Measurements from ENCODE around the gene IDS. TPM values are rescaled to one million over a fixed set of nuclear protein-coding genes. Genes with fewer than 3 reads are reported as not detected.
"Not testable (repeated sequence)": the region's sequence is repeated elsewhere in the genome, so short reads cannot be mapped to it uniquely, and the experiment has no call there.

IDS gene
- total RNA-seq, 1 donor from 2014 or later: 99.1 TPM

DNA sequence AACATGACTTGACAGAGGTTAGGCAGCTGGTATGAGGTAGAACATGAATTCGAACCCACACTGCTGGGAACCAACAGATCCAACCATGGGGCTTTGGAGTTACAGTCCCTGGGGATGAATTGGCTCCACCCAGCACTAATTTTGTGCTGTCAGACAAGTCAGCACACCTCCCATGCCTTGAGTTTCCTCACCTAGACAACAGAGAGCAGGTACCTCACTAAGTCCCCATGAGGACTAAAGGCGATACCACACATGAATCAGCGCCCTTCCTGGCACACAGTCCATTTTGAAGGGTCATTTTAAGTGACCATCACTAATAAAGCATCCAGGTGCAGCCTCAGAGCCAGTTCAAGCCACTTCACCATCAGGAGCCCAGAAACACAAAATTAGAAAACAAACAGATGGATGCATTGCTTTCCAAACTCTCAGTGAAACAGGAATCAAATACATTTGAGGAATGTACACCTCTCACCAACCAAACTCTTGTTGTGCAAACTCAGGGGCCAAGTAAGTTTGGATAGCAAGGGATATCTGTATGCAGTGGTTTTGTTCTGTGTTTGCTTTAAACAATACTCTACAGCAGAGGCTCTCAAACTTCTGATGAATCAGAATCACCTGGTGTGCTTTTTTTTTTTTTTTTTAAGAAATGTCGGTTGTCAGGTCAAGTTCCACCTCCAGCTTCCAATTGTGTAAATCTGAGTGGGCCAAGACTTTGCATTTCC lies 10.1 kb downstream of the IDS start:
- no peak overlapping the region for H3K4me3 Mint-ChIP-seq
- CTCF ChIA-PET: no interaction called here

GRCh38 chrX:149493567-149494562 lies 11.2 kb downstream of the IDS start:
- H3K27ac Mint-ChIP-seq: no peak overlapping the region
- POLR2A ChIA-PET: no interaction called here
- H3K9me3 Mint-ChIP-seq: no peaks in the 10 kb centered on the region
- intact Hi-C loops (cut with micrococcal nuclease): loop anchor here (10.0 kb wide), 1 partner anchor 1579 kb away; the partner anchor contains the start of gene FMR1
- H3K4me3 Mint-ChIP-seq: no peak overlapping the region
- no peak for DNase-seq
- TF ChIP-seq CTCF (IDR thresholded peaks at IDR 0.05): no peak
- ATAC-seq (ENCODE audit: low read depth): no peak
- no peaks in the 10 kb centered on the region for H3K27me3 Mint-ChIP-seq
- H3K4me1 Mint-ChIP-seq: no peaks in the 10 kb centered on the region
- CTCF ChIA-PET: no interaction called here
- H3K36me3 Mint-ChIP-seq (ENCODE audit: low read depth): peaks cover 42% of the 10 kb centered on the region

More for the DNA sequence above, 10.1 kb downstream of the IDS start:
- Mint-ChIP-seq H3K9me3 (no peaks in the 10 kb centered on the region), H3K27ac (no peak overlapping the region), H3K36me3 (ENCODE audit: low read depth) (peaks cover 42% of the 10 kb centered on the region), H3K4me1 (peaks cover 3% of the 10 kb centered on the region), H3K27me3 (no peaks in the 10 kb centered on the region)
- TF ChIP-seq CTCF (IDR thresholded peaks at IDR 0.05): no peak
- POLR2A ChIA-PET: no interaction called here
- DNase-seq: no peak
- intact Hi-C loops (cut with micrococcal nuclease): loop anchor here (10.0 kb wide), 1 partner anchor 1580 kb away; the partner anchor contains the start of gene FMR1
- ATAC-seq (ENCODE audit: low read depth): no peak

DNA sequence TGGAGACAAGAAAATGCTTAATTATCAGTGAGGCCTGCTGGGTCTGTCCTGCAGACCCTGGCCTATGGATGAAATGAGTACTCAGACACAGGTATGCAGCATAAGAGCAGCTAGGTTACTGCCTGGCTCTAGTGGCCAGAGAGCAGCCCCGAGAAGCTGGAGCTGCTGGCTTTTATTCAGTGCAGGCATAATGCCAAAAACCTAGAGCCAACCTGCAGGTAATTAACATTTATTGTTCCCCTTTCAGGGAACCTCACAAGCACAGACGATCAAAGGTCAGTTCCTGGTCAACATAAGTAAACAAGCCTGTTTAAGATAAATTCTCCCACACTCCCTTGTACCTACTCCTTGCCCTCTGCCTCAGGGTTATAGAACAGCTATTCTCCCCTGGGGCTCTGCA lies 13.3 kb downstream of the IDS start:
- DNase-seq (no peak), ATAC-seq (ENCODE audit: low read depth) (no peak)
- Mint-ChIP-seq H3K27ac (no peak overlapping the region), H3K4me3 (no peak overlapping the region), H3K4me1 (no peaks in the 10 kb centered on the region), H3K27me3 (no peaks in the 10 kb centered on the region), H3K9me3 (no peaks in the 10 kb centered on the region), H3K36me3 (ENCODE audit: low read depth) (peaks cover 33% of the 10 kb centered on the region)
- intact Hi-C loops (cut with micrococcal nuclease): loop anchor here (10.0 kb wide), 1 partner anchor 1577 kb away; the partner anchor contains the start of gene FMR1
- ChIA-PET POLR2A (no interaction called here), CTCF (no interaction called here)
- TF ChIP-seq CTCF (IDR thresholded peaks at IDR 0.05): no peak

- no peak for TF ChIP-seq CTCF (IDR thresholded peaks at IDR 0.05)
- ChIA-PET POLR2A (no interaction called here), CTCF (no interaction called here)
- Mint-ChIP-seq H3K27me3 (no peaks in the 10 kb centered on the region), H3K4me1 (no peaks in the 10 kb centered on the region), H3K27ac (no peak overlapping the region), H3K4me3 (no peak overlapping the region), H3K36me3 (ENCODE audit: low read depth) (peaks cover 35% of the 10 kb centered on the region), H3K9me3 (no peaks in the 10 kb centered on the region)
- ATAC-seq (ENCODE audit: low read depth): no peak
- DNase-seq: no peak
- intact Hi-C loops (cut with micrococcal nuclease): loop anchor here (10.0 kb wide), 1 partner anchor 1575 kb away; the partner anchor contains the start of gene FMR1
Observed at GRCh38 chrX:149490100-149490499, 15.0 kb downstream of the IDS start.

GRCh38 chrX:149488411-149489052 lies 16.6 kb downstream of the IDS start:
- H3K27ac Mint-ChIP-seq; ATAC-seq (ENCODE audit: low read depth); H3K9me3 Mint-ChIP-seq; intact Hi-C loops (cut with micrococcal nuclease); H3K4me1 Mint-ChIP-seq; CTCF ChIA-PET; H3K4me3 Mint-ChIP-seq; POLR2A ChIA-PET; H3K27me3 Mint-ChIP-seq; DNase-seq: not testable (repeated sequence)
- peaks cover 43% of the 10 kb centered on the region for H3K36me3 Mint-ChIP-seq (ENCODE audit: low read depth)

- H3K9me3 Mint-ChIP-seq; POLR2A ChIA-PET; intact Hi-C loops (cut with micrococcal nuclease); H3K4me1 Mint-ChIP-seq; CTCF ChIA-PET; ATAC-seq (ENCODE audit: low read depth); DNase-seq; H3K4me3 Mint-ChIP-seq; H3K27ac Mint-ChIP-seq; H3K27me3 Mint-ChIP-seq: not testable (repeated sequence)
- peaks cover 46% of the 10 kb centered on the region for H3K36me3 Mint-ChIP-seq (ENCODE audit: low read depth)
Observed at GRCh38 chrX:149488008-149488407, 17.1 kb downstream of the IDS start.

Data from activated B cell treated with CpG ODN at 0.5 μM for 24 hours (primary cell).